ENCODE measurements around the gene IDNK. TPM values are rescaled to one million over a fixed set of nuclear protein-coding genes. Genes with fewer than 3 reads are reported as not detected.

IDNK gene
- total RNA-seq, 1 donor from 2014 or later, result 4.3 TPM

GRCh38 chr9:83665580-83666200 lies 42.7 kb downstream of the IDNK start:
- no peak for TF ChIP-seq CTCF (IDR thresholded peaks at IDR 0.05)
- Mint-ChIP-seq H3K36me3 (ENCODE audit: unreplicated experiment) (peaks cover 46% of the 10 kb centered on the region), H3K27ac (ENCODE audit: unreplicated experiment) (no peak overlapping the region), H3K4me1 (ENCODE audit: unreplicated experiment) (no peaks in the 10 kb centered on the region), H3K27me3 (ENCODE audit: unreplicated experiment) (no peaks in the 10 kb centered on the region), H3K9me3 (ENCODE audit: unreplicated experiment) (no peaks in the 10 kb centered on the region), H3K4me3 (ENCODE audit: unreplicated experiment) (no peak overlapping the region)
- no peak for DNase-seq (ENCODE audit: extremely low spot score, unreplicated experiment)

GRCh38 chr9:83669067-83669466 lies 46.1 kb downstream of the IDNK start:
- Mint-ChIP-seq H3K4me3 (ENCODE audit: unreplicated experiment) (no peak overlapping the region), H3K27ac (ENCODE audit: unreplicated experiment) (no peak overlapping the region), H3K4me1 (ENCODE audit: unreplicated experiment) (no peaks in the 10 kb centered on the region), H3K9me3 (ENCODE audit: unreplicated experiment) (no peaks in the 10 kb centered on the region), H3K27me3 (ENCODE audit: unreplicated experiment) (no peaks in the 10 kb centered on the region), H3K36me3 (ENCODE audit: unreplicated experiment) (peaks cover 51% of the 10 kb centered on the region)
- no peak for DNase-seq (ENCODE audit: extremely low spot score, unreplicated experiment)
- no peak for TF ChIP-seq CTCF (IDR thresholded peaks at IDR 0.05)

GRCh38 chr9:83670381-83670780 lies 47.4 kb downstream of the IDNK start:
- no peak overlapping the region for H3K27ac Mint-ChIP-seq (ENCODE audit: unreplicated experiment)
- no peaks in the 10 kb centered on the region for H3K4me1 Mint-ChIP-seq (ENCODE audit: unreplicated experiment)
- no peaks in the 10 kb centered on the region for H3K9me3 Mint-ChIP-seq (ENCODE audit: unreplicated experiment)
- no peak for DNase-seq (ENCODE audit: extremely low spot score, unreplicated experiment)
- peaks cover 53% of the 10 kb centered on the region for H3K36me3 Mint-ChIP-seq (ENCODE audit: unreplicated experiment)
- no peak overlapping the region for H3K4me3 Mint-ChIP-seq (ENCODE audit: unreplicated experiment)
- no peak for TF ChIP-seq CTCF (IDR thresholded peaks at IDR 0.05)
- H3K27me3 Mint-ChIP-seq (ENCODE audit: unreplicated experiment), result no peaks in the 10 kb centered on the region

- H3K27ac Mint-ChIP-seq (ENCODE audit: unreplicated experiment), result no peak overlapping the region
- no peaks in the 10 kb centered on the region for H3K27me3 Mint-ChIP-seq (ENCODE audit: unreplicated experiment)
- no peaks in the 10 kb centered on the region for H3K4me1 Mint-ChIP-seq (ENCODE audit: unreplicated experiment)
- DNase-seq (ENCODE audit: extremely low spot score, unreplicated experiment), result no peak
- TF ChIP-seq CTCF (IDR thresholded peaks at IDR 0.05), result no peak
- no peak overlapping the region for H3K4me3 Mint-ChIP-seq (ENCODE audit: unreplicated experiment)
- H3K36me3 Mint-ChIP-seq (ENCODE audit: unreplicated experiment), result peaks cover 46% of the 10 kb centered on the region
- H3K9me3 Mint-ChIP-seq (ENCODE audit: unreplicated experiment), result no peaks in the 10 kb centered on the region
Measured at GRCh38 chr9:83671451-83671850, 48.5 kb downstream of the IDNK start.

- peaks cover 48% of the 10 kb centered on the region for H3K36me3 Mint-ChIP-seq (ENCODE audit: unreplicated experiment)
- H3K4me3 Mint-ChIP-seq (ENCODE audit: unreplicated experiment), result no peak overlapping the region
- no peak for TF ChIP-seq CTCF (IDR thresholded peaks at IDR 0.05)
- no peak for DNase-seq (ENCODE audit: extremely low spot score, unreplicated experiment)
- H3K9me3 Mint-ChIP-seq (ENCODE audit: unreplicated experiment), result no peaks in the 10 kb centered on the region
- no peaks in the 10 kb centered on the region for H3K4me1 Mint-ChIP-seq (ENCODE audit: unreplicated experiment)
- no peak overlapping the region for H3K27ac Mint-ChIP-seq (ENCODE audit: unreplicated experiment)
- H3K27me3 Mint-ChIP-seq (ENCODE audit: unreplicated experiment), result no peaks in the 10 kb centered on the region
Measured at GRCh38 chr9:83675466-83675865, 52.5 kb downstream of the IDNK start.
